GM23338 (cell line): ENCODE data around the gene SMTNL1. TPM values are rescaled to one million over a fixed set of nuclear protein-coding genes. Genes with fewer than 3 reads are reported as not detected.

Source experiments
- ATAC-seq: fragments of 200-7000 bp; cut with Tn5 transposase; 3 replicates; pipeline ENCODE4 v1.9.1; 2020
- DNase-seq: peaks from one replicate; pipeline ENCODE4 v3.0.0-alpha.2; 2015; ENCODE audit warnings: low spot score
- H2AFZ ChIP-seq: fragments of 200-600 bp; sonication (generic); 2 replicates; pipeline ENCODE4 v1.8.0; 2016; ENCODE audit warnings: antibody characterized with exemption, mild to moderate bottlenecking, moderate library complexity
- H3F3A ChIP-seq: fragments of 200-600 bp; sonication (generic); replicated peaks from 2 replicates; pipeline ENCODE4 v1.8.0; 2017; ENCODE audit warnings: antibody characterized with exemption, mixed run types, low read depth
- H3K27ac ChIP-seq: fragments of 200-600 bp; sonication (generic); 2 replicates; pipeline ENCODE4 v1.6.1; 2016; ENCODE audit warnings: low read depth
- H3K27me3 ChIP-seq: fragments of 200-600 bp; sonication (generic); 2 replicates; pipeline ENCODE4 v1.8.0; 2016; ENCODE audit warnings: mild to moderate bottlenecking, mixed run types, moderate library complexity; ENCODE audit not compliant: insufficient read depth
- H3K36me3 ChIP-seq: fragments of 200-600 bp; sonication (generic); 2 replicates; pipeline ENCODE4 v1.8.0; 2016; ENCODE audit warnings: mild to moderate bottlenecking; ENCODE audit not compliant: insufficient read depth
- H3K4me1 ChIP-seq: fragments of 200-600 bp; sonication (generic); 2 replicates; pipeline ENCODE4 v1.8.0; 2016; ENCODE audit warnings: mild to moderate bottlenecking, moderate library complexity; ENCODE audit not compliant: insufficient read depth
- H3K4me2 ChIP-seq: fragments of 200-600 bp; sonication (generic); 2 replicates; pipeline ENCODE4 v1.7.1; 2017; ENCODE audit warnings: mixed run types
- H3K4me3 ChIP-seq: fragments of 200-600 bp; sonication (generic); 2 replicates; pipeline ENCODE4 v1.6.1; 2016; ENCODE audit warnings: mixed run types
- H3K79me2 ChIP-seq: fragments of 200-600 bp; sonication (generic); replicated peaks from 2 replicates; pipeline ENCODE4 v1.8.0; 2017; ENCODE audit warnings: mild to moderate bottlenecking; ENCODE audit not compliant: insufficient read depth
- H3K9me2 ChIP-seq: fragments of 200-600 bp; sonication (generic); 2 replicates; pipeline ENCODE4 v1.8.0; 2017; ENCODE audit not compliant: insufficient read depth
- H4K20me1 ChIP-seq: fragments of 200-600 bp; sonication (generic); replicated peaks from 2 replicates; pipeline ENCODE4 v1.8.0; 2017; ENCODE audit warnings: mild to moderate bottlenecking; ENCODE audit not compliant: insufficient read depth
- H3K27ac Mint-ChIP-seq: 2 replicates; pipeline ENCODE4 v1.8.0; 2020; ENCODE audit warnings: inconsistent platforms, mild to moderate bottlenecking, moderate library complexity, mixed read lengths
- H3K27me3 Mint-ChIP-seq: 3 replicates; pipeline ENCODE4 v1.8.0; 2022; ENCODE audit warnings: low read depth, mild to moderate bottlenecking, moderate library complexity, mixed read lengths, inconsistent platforms; ENCODE audit not compliant: insufficient read depth, poor library complexity
- H3K36me3 Mint-ChIP-seq: 3 replicates; pipeline ENCODE4 v1.8.0; 2021; ENCODE audit warnings: low read depth, mild to moderate bottlenecking, inconsistent platforms, moderate library complexity, mixed read lengths
- H3K4me1 Mint-ChIP-seq: 3 replicates; pipeline ENCODE4 v1.8.0; 2020; ENCODE audit warnings: mild to moderate bottlenecking, inconsistent platforms, mixed read lengths
- H3K4me3 Mint-ChIP-seq: 3 replicates; pipeline ENCODE4 v1.8.0; 2021; ENCODE audit warnings: moderate library complexity, mild to moderate bottlenecking, inconsistent platforms, mixed read lengths
- H3K9me3 Mint-ChIP-seq: 3 replicates; pipeline ENCODE4 v1.8.0; 2020; ENCODE audit warnings: moderate library complexity, mild to moderate bottlenecking, inconsistent platforms, mixed read lengths
- CTCF ChIP-seq, 2 experiments: fragments of 200-600 bp in 1 of 2; sonication (generic) in 1 of 2; conservative IDR thresholded peaks; 2 replicates each; pipeline versions ENCODE4 v1.5.1 to v1.6.1; 2016 to 2017; ENCODE audit warnings: antibody characterized with exemption in 2 of 2, low read depth in 2 of 2, mild to moderate bottlenecking in 2 of 2, moderate library complexity in 1 of 2
- NANOG ChIP-seq: IDR thresholded peaks from 2 replicates; pipeline ENCODE4 v1.6.1; 2016; ENCODE audit warnings: antibody characterized with exemption, borderline replicate concordance
- POLR2AphosphoS5 ChIP-seq: IDR thresholded peaks from 2 replicates; pipeline ENCODE4 v1.6.1; 2016; ENCODE audit warnings: antibody characterized with exemption, low read depth
- STAT1 ChIP-seq: IDR thresholded peaks from one replicate; pipeline ENCODE4 v1.6.1; 2016; ENCODE audit warnings: antibody characterized with exemption; ENCODE audit not compliant: unreplicated experiment
- polyA plus RNA-seq: library from polyadenylated mRNA; unstranded; fragments of >200 nt; fragmentation: Nextera tagmentation; extraction: Ambion mirVana; gene quantifications from 2 replicates; pipeline ENCODE4 v1.2.1, GENCODE V29; 2016
- total RNA-seq: library from RNA; depleted of rRNA; stranded (reverse); fragments of >200 nt; shearing (Covaris generic); gene quantifications from 2 replicates; pipeline ENCODE4 v1.2.3, GENCODE V29; 2014
- TF ChIP-seq, protein P1 (sequence below): fragments of 250-450 bp; sonication (Bioruptor Pico); IDR thresholded peaks from 2 replicates; pipeline ENCODE4 v1.5.0; 2020; ENCODE audit warnings: mild to moderate bottlenecking, moderate library complexity

The SMTNL1 gene
- total and polyA plus RNA-seq, 2 experiments from 2014 or later = 0.31 to 0.70 TPM

DNA sequence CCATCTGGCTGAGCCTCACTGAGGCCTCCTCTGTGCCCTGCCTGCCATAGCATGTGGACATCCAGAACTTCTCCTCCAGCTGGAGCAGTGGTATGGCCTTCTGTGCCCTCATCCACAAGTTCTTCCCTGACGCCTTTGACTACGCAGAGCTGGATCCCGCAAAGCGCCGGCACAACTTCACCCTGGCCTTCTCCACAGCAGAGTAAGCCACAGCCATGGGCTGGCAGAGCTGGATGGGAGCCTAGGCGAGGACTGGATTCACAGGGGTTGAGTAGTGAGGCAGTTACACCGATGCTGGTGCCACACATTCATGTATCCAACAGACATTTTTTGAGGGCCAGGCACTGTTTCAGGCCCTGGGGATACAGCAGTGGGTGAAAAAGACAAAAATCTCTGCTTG, 9.1 kb downstream of the SMTNL1 start:
- H3K27me3 ChIP-seq = no peaks in the 10 kb centered on the region

More for the DNA sequence above, 9.1 kb downstream of the SMTNL1 start:
- Histone ChIP-seq H3K9me2 (no peaks in the 10 kb centered on the region), H3K27ac (no peak overlapping the region), H4K20me1 (no peaks in the 10 kb centered on the region), H3K4me3 (no peak overlapping the region), H3K4me2 (no peak overlapping the region), H3K4me1 (peaks cover 16% of the 10 kb centered on the region; the same call in 1 of the 2 replicates), H3F3A (no peaks in the 10 kb centered on the region), H2AFZ (no peak overlapping the region), H3K36me3 (no peaks in the 10 kb centered on the region), H3K79me2 (no peaks in the 10 kb centered on the region)
- no peak overlapping the region for H3K4me3 Mint-ChIP-seq
- ATAC-seq = no peak
- peaks cover 16% of the 10 kb centered on the region for H3K27me3 Mint-ChIP-seq
- H3K36me3 Mint-ChIP-seq = peaks cover 22% of the 10 kb centered on the region
- no peak for DNase-seq
- no peak overlapping the region for H3K27ac Mint-ChIP-seq
- peaks cover 3% of the 10 kb centered on the region; the same call in 2 of the 3 replicates for H3K9me3 Mint-ChIP-seq
- H3K4me1 Mint-ChIP-seq = peaks cover 20% of the 10 kb centered on the region
- TF ChIP-seq NANOG (no peak), POLR2AphosphoS5 (no peak), STAT1 (no peak), CTCF (conservative IDR thresholded peaks at IDR 0.05; ENCODE audit: low read depth in 2 of 2) (no peak)
- TF ChIP-seq, protein P1, sequence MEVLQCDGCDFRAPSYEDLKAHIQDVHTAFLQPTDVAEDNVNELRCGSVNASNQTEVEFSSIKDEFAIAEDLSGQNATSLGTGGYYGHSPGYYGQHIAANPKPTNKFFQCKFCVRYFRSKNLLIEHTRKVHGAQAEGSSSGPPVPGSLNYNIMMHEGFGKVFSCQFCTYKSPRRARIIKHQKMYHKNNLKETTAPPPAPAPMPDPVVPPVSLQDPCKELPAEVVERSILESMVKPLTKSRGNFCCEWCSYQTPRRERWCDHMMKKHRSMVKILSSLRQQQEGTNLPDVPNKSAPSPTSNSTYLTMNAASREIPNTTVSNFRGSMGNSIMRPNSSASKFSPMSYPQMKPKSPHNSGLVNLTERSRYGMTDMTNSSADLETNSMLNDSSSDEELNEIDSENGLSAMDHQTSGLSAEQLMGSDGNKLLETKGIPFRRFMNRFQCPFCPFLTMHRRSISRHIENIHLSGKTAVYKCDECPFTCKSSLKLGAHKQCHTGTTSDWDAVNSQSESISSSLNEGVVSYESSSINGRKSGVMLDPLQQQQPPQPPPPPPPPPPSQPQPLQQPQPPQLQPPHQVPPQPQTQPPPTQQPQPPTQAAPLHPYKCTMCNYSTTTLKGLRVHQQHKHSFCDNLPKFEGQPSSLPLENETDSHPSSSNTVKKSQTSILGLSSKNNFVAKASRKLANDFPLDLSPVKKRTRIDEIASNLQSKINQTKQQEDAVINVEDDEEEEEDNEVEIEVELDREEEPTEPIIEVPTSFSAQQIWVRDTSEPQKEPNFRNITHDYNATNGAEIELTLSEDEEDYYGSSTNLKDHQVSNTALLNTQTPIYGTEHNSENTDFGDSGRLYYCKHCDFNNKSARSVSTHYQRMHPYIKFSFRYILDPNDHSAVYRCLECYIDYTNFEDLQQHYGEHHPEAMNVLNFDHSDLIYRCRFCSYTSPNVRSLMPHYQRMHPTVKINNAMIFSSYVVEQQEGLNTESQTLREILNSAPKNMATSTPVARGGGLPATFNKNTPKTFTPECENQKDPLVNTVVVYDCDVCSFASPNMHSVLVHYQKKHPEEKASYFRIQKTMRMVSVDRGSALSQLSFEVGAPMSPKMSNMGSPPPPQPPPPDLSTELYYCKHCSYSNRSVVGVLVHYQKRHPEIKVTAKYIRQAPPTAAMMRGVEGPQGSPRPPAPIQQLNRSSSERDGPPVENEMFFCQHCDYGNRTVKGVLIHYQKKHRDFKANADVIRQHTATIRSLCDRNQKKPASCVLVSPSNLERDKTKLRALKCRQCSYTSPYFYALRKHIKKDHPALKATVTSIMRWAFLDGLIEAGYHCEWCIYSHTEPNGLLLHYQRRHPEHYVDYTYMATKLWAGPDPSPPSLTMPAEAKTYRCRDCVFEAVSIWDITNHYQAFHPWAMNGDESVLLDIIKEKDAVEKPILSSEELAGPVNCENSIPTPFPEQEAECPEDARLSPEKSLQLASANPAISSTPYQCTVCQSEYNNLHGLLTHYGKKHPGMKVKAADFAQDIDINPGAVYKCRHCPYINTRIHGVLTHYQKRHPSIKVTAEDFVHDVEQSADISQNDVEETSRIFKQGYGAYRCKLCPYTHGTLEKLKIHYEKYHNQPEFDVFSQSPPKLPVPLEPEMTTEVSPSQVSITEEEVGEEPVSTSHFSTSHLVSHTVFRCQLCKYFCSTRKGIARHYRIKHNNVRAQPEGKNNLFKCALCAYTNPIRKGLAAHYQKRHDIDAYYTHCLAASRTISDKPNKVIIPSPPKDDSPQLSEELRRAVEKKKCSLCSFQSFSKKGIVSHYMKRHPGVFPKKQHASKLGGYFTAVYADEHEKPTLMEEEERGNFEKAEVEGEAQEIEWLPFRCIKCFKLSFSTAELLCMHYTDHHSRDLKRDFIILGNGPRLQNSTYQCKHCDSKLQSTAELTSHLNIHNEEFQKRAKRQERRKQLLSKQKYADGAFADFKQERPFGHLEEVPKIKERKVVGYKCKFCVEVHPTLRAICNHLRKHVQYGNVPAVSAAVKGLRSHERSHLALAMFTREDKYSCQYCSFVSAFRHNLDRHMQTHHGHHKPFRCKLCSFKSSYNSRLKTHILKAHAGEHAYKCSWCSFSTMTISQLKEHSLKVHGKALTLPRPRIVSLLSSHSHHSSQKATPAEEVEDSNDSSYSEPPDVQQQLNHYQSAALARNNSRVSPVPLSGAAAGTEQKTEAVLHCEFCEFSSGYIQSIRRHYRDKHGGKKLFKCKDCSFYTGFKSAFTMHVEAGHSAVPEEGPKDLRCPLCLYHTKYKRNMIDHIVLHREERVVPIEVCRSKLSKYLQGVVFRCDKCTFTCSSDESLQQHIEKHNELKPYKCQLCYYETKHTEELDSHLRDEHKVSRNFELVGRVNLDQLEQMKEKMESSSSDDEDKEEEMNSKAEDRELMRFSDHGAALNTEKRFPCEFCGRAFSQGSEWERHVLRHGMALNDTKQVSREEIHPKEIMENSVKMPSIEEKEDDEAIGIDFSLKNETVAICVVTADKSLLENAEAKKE (CRISPR knock-in tag) = no peak
